Panc1 (cell line): Measurements from ENCODE around the gene SARS1. TPM values are rescaled to one million over a fixed set of nuclear protein-coding genes. Genes with fewer than 3 reads are reported as not detected.
"Not testable (repeated sequence)": the region's sequence is repeated elsewhere in the genome, so short reads cannot be mapped to it uniquely, and the experiment has no call there.

Source experiments
- ATAC-seq: fragments of 200-7000 bp; cut with Tn5 transposase; 2 replicates; pipeline ENCODE4 v1.9.1; 2020; ENCODE audit warnings: mild to moderate bottlenecking, moderate library complexity
- BruUV-seq: library from RNA; stranded (reverse); fragments of 400-500 nt; replicated peaks from 2 replicates; lab custom pipeline; 2021; lab: Mats Ljungman, UMichigan
- CTCF ChIA-PET: fragments of 300-600 bp; sonication (Branson Sonifier 250); formaldehyde crosslinking; loops from one replicate; lab custom pipeline; 2022; ENCODE audit warnings: antibody characterized with exemption; lab: Charles Lee
- POLR2A ChIA-PET: fragments of 300-600 bp; sonication (Branson Sonifier 250); formaldehyde crosslinking; loops from one replicate; lab custom pipeline; 2022; ENCODE audit warnings: antibody characterized with exemption; lab: Charles Lee
- DNase-seq: peaks from one replicate; pipeline ENCODE4 v3.0.0-alpha.2; 2010; ENCODE audit warnings: low read depth, low spot score
- H3K27ac ChIP-seq: 2 replicates; pipeline ENCODE4 v1.5.1; 2011; ENCODE audit warnings: mild to moderate bottlenecking, low read length, inconsistent platforms
- H3K27me3 ChIP-seq: fragments of 200-500 bp; sonication (Bioruptor generic); 2 replicates; pipeline ENCODE4 v1.6.0; 2014; ENCODE audit warnings: low read length, inconsistent platforms; ENCODE audit not compliant: control insufficient read depth, insufficient read depth
- H3K36me3 ChIP-seq: fragments of 200-500 bp; sonication (Bioruptor generic); 2 replicates; pipeline ENCODE4 v1.5.1; 2014; ENCODE audit warnings: inconsistent platforms, mild to moderate bottlenecking, low read length, moderate library complexity; ENCODE audit not compliant: control insufficient read depth, insufficient read depth
- H3K4me1 ChIP-seq: 2 replicates; pipeline ENCODE4 v1.5.1; 2011; ENCODE audit warnings: inconsistent platforms, mild to moderate bottlenecking, low read length, moderate library complexity; ENCODE audit not compliant: control insufficient read depth, insufficient read depth
- H3K4me3 ChIP-seq, 2 experiments: 2 replicates each; pipeline ENCODE4 v1.5.1; 2011 to 2012; ENCODE audit warnings: low read depth in 2 of 2, low read length in 2 of 2, mild to moderate bottlenecking in 2 of 2, inconsistent platforms in 1 of 2, moderate library complexity in 1 of 2
- H3K9me3 ChIP-seq: fragments of 200-500 bp; sonication (Bioruptor generic); 2 replicates; pipeline ENCODE4 v1.5.1; 2014; ENCODE audit warnings: low read depth, mild to moderate bottlenecking, inconsistent platforms, low read length, moderate library complexity; ENCODE audit not compliant: control insufficient read depth, insufficient read depth
- POLR2AphosphoS5 ChIP-seq: IDR thresholded peaks from 2 replicates; pipeline ENCODE4 v1.6.1; 2012; ENCODE audit warnings: mild to moderate bottlenecking, low read depth, low read length, moderate library complexity
- SIN3A ChIP-seq: IDR thresholded peaks from 2 replicates; pipeline ENCODE4 v1.6.1; 2012; ENCODE audit warnings: low read depth, mild to moderate bottlenecking, low read length, moderate library complexity, borderline replicate concordance; ENCODE audit not compliant: insufficient read depth
- TCF7L2 ChIP-seq: IDR thresholded peaks from 2 replicates; pipeline ENCODE4 v1.6.1; 2011; ENCODE audit warnings: mild to moderate bottlenecking, low read depth, low read length, inconsistent platforms
- in situ Hi-C: cut with HindIII; loops from 2 replicates; pipeline ENCODE4 v1.10.0; 2016; ENCODE audit warnings: low sequenced_read_pairs, low pct_unique_long_range_greater_than_20kb
- intact Hi-C: fragments of 100-400 bp; cut with micrococcal nuclease; formaldehyde crosslinking; loops from one replicate; pipeline ENCODE4 v1.10.0; 2022; ENCODE audit not compliant: unreplicated experiment
- total RNA-seq: library from RNA; stranded (reverse); gene quantifications from one replicate; pipeline ENCODE4 v1.2.1, GENCODE V29; 2021; ENCODE audit not compliant: unreplicated experiment
- TF ChIP-seq, protein P1 (sequence below), 2 experiments: IDR thresholded peaks; 2 replicates each; pipeline ENCODE4 v1.6.1; 2011 to 2012; ENCODE audit warnings: low read depth in 2 of 2, control low read depth in 1 of 2, low read length in 1 of 2, mild to moderate bottlenecking in 1 of 2, moderate library complexity in 1 of 2; ENCODE audit not compliant: insufficient read depth in 1 of 2
- TF ChIP-seq, protein P2 (sequence below): fragments of 450-650 bp; IDR thresholded peaks from 2 replicates; pipeline ENCODE4 v1.5.1; 2017; ENCODE audit warnings: mild to moderate bottlenecking

SARS1 gene
- total RNA-seq, 1 experiment from 2014 or later, result 115 TPM

DNA sequence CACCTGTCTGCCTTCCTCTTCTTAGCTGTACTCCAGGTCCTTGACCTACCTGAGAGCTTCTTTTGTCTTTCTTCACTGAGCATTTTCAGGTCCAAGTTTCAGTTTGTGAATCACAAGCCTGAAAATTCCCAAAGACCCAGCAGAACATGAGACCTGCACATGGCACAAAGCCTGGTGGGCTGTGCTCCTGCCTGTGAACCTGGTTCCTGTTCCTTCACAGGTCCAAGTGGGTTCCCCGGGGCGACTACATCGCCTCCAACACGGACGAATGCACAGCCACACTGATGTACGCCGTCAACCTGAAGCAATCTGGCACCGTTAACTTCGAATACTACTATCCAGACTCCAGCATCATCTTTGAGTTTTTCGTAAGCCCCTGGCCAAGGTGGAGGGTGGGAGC, 42.1 kb upstream of the SARS1 start:
- BruUV-seq, result no TSS peak
- Histone ChIP-seq H3K36me3 (no peaks in the 10 kb centered on the region), H3K27ac (no peak overlapping the region), H3K9me3 (no peaks in the 10 kb centered on the region), H3K4me1 (no peaks in the 10 kb centered on the region), H3K27me3 (no peaks in the 10 kb centered on the region), H3K4me3 (no peak overlapping the region)
- POLR2A ChIA-PET, result no interaction called here
- DNase-seq, result no peak
- intact Hi-C loops (no loop called here), in situ Hi-C loops (no loop called here)
- TF ChIP-seq, protein P1, sequence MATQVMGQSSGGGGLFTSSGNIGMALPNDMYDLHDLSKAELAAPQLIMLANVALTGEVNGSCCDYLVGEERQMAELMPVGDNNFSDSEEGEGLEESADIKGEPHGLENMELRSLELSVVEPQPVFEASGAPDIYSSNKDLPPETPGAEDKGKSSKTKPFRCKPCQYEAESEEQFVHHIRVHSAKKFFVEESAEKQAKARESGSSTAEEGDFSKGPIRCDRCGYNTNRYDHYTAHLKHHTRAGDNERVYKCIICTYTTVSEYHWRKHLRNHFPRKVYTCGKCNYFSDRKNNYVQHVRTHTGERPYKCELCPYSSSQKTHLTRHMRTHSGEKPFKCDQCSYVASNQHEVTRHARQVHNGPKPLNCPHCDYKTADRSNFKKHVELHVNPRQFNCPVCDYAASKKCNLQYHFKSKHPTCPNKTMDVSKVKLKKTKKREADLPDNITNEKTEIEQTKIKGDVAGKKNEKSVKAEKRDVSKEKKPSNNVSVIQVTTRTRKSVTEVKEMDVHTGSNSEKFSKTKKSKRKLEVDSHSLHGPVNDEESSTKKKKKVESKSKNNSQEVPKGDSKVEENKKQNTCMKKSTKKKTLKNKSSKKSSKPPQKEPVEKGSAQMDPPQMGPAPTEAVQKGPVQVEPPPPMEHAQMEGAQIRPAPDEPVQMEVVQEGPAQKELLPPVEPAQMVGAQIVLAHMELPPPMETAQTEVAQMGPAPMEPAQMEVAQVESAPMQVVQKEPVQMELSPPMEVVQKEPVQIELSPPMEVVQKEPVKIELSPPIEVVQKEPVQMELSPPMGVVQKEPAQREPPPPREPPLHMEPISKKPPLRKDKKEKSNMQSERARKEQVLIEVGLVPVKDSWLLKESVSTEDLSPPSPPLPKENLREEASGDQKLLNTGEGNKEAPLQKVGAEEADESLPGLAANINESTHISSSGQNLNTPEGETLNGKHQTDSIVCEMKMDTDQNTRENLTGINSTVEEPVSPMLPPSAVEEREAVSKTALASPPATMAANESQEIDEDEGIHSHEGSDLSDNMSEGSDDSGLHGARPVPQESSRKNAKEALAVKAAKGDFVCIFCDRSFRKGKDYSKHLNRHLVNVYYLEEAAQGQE (IDR thresholded peaks at IDR 0.05; ENCODE audit: insufficient read depth in 1 of 2, low read depth in 2 of 2, low read length in 1 of 2), result no peak
- TF ChIP-seq TCF7L2 (no peak), POLR2AphosphoS5 (no peak), SIN3A (no peak)
- TF ChIP-seq, protein P2, sequence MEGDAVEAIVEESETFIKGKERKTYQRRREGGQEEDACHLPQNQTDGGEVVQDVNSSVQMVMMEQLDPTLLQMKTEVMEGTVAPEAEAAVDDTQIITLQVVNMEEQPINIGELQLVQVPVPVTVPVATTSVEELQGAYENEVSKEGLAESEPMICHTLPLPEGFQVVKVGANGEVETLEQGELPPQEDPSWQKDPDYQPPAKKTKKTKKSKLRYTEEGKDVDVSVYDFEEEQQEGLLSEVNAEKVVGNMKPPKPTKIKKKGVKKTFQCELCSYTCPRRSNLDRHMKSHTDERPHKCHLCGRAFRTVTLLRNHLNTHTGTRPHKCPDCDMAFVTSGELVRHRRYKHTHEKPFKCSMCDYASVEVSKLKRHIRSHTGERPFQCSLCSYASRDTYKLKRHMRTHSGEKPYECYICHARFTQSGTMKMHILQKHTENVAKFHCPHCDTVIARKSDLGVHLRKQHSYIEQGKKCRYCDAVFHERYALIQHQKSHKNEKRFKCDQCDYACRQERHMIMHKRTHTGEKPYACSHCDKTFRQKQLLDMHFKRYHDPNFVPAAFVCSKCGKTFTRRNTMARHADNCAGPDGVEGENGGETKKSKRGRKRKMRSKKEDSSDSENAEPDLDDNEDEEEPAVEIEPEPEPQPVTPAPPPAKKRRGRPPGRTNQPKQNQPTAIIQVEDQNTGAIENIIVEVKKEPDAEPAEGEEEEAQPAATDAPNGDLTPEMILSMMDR, result no peak
- CTCF ChIA-PET, result no interaction called here
- no peak for ATAC-seq

DNA sequence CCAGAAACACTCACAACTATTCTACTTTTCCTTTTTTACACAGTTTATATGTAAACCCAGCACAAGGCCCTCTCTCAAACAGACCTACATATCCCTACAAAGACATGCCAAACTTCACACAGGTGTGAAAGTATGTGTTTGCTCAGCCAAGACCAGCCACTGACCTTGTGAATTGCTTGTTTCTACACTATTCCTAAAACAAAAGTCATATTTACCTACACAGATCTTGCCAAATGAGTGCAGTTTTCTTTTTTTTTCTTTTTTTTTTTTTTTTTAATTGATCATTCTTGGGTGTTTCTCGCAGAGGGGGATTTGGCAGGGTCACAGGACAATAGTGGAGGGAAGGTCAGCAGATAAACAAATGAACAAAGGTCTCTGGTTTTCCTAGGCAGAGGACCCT, 37.4 kb upstream of the SARS1 start:
- H3K4me3 ChIP-seq, intact Hi-C loops, H3K27ac ChIP-seq, POLR2A ChIA-PET, H3K36me3 ChIP-seq, BruUV-seq, H3K4me1 ChIP-seq, H3K27me3 ChIP-seq, H3K9me3 ChIP-seq, DNase-seq, ATAC-seq, CTCF ChIA-PET, in situ Hi-C loops: not testable (repeated sequence)

DNA sequence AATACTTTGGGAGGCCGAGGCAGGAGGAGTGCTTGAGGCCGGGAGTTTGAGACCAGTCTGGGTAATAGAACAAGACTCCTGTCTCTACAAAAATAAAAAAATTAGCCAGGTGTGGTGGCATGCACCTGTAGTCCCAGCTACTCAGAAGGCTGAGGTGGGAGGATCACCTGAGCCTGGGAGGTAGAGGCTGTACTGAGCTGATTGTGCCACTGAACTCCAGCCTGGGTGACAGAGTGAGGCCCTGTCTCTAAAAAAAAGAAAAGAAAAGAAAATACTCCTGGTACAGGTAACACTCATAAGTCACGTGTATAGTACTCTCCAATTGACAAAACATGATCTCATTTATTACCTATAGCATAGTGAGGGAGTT, 33.0 kb upstream of the SARS1 start:
- ATAC-seq, H3K27me3 ChIP-seq, BruUV-seq, in situ Hi-C loops, H3K27ac ChIP-seq, H3K36me3 ChIP-seq, POLR2A ChIA-PET, H3K4me1 ChIP-seq, intact Hi-C loops, H3K4me3 ChIP-seq, H3K9me3 ChIP-seq, CTCF ChIA-PET, DNase-seq: not testable (repeated sequence)
